Nephron progenitor cell (in vitro differentiated cells): ENCODE data around the gene PIP5K1B.

Experiments used
- DNase-seq: peaks from one replicate; pipeline ENCODE4 v3.0.0; 2021
- H3K27ac Mint-ChIP-seq: 2 replicates; pipeline ENCODE4 v1.8.0; 2021; ENCODE audit warnings: mild to moderate bottlenecking, moderate library complexity, mixed read lengths
- H3K27me3 Mint-ChIP-seq: 2 replicates; pipeline ENCODE4 v1.8.0; 2021; ENCODE audit warnings: mild to moderate bottlenecking, low read depth, mixed read lengths; ENCODE audit not compliant: poor library complexity
- H3K36me3 Mint-ChIP-seq: 2 replicates; pipeline ENCODE4 v1.8.0; 2021; ENCODE audit warnings: low read depth, mixed read lengths
- H3K4me1 Mint-ChIP-seq: 2 replicates; pipeline ENCODE4 v1.8.0; 2021; ENCODE audit warnings: mixed read lengths
- H3K4me3 Mint-ChIP-seq: 2 replicates; pipeline ENCODE4 v1.8.0; 2021; ENCODE audit warnings: mild to moderate bottlenecking, moderate library complexity, mixed read lengths
- H3K9me3 Mint-ChIP-seq: 2 replicates; pipeline ENCODE4 v1.8.0; 2021; ENCODE audit warnings: mild to moderate bottlenecking, moderate library complexity, mixed read lengths
- CTCF ChIP-seq: fragments of 200-600 bp; sonication (generic); IDR thresholded peaks from 2 replicates; pipeline ENCODE4 v1.5.0; 2021; ENCODE audit warnings: antibody characterized with exemption

The PIP5K1B gene

GRCh38 chr9:69027355-69028097 is 322.5 kb downstream of the PIP5K1B start:
- Mint-ChIP-seq H3K4me1 (peaks cover 19% of the 10 kb centered on the region), H3K27ac (no peak overlapping the region), H3K9me3 (peaks cover 12% of the 10 kb centered on the region), H3K36me3 (no peaks in the 10 kb centered on the region), H3K27me3 (peaks cover 8% of the 10 kb centered on the region), H3K4me3 (no peak overlapping the region)
- DNase-seq = peak; percentile 33
- TF ChIP-seq CTCF = peak; percentile 73

GRCh38 chr9:69028754-69029153 is 323.7 kb downstream of the PIP5K1B start:
- H3K4me1 Mint-ChIP-seq = peaks cover 11% of the 10 kb centered on the region
- DNase-seq = no peak
- no peak overlapping the region for H3K27ac Mint-ChIP-seq
- H3K4me3 Mint-ChIP-seq = no peak overlapping the region
- TF ChIP-seq CTCF = no peak
- H3K36me3 Mint-ChIP-seq = no peaks in the 10 kb centered on the region
- H3K9me3 Mint-ChIP-seq = peaks cover 12% of the 10 kb centered on the region
- peaks cover 3% of the 10 kb centered on the region for H3K27me3 Mint-ChIP-seq

- no peak for DNase-seq
- Mint-ChIP-seq H3K27ac (no peak overlapping the region), H3K36me3 (no peaks in the 10 kb centered on the region), H3K4me3 (no peak overlapping the region), H3K27me3 (peaks cover 3% of the 10 kb centered on the region), H3K9me3 (peaks cover 12% of the 10 kb centered on the region), H3K4me1 (peaks cover 7% of the 10 kb centered on the region)
- no peak for TF ChIP-seq CTCF
Observed at GRCh38 chr9:69029535-69029934, 324.5 kb downstream of the PIP5K1B start.

- Mint-ChIP-seq H3K27me3 (peaks cover 3% of the 10 kb centered on the region), H3K4me1 (peaks cover 9% of the 10 kb centered on the region), H3K36me3 (no peaks in the 10 kb centered on the region), H3K27ac (no peak overlapping the region), H3K4me3 (no peak overlapping the region), H3K9me3 (peaks cover 12% of the 10 kb centered on the region)
- DNase-seq = no peak
- TF ChIP-seq CTCF = no peak
Observed at GRCh38 chr9:69030851-69031645, 326.0 kb downstream of the PIP5K1B start.

GRCh38 chr9:69034071-69034470 is 329.0 kb downstream of the PIP5K1B start:
- TF ChIP-seq CTCF = no peak
- DNase-seq = no peak
- peak overlapping the region; percentile 62 for H3K27ac Mint-ChIP-seq
- H3K4me3 Mint-ChIP-seq = no peak overlapping the region
- peaks cover 20% of the 10 kb centered on the region for H3K4me1 Mint-ChIP-seq
- peaks cover 12% of the 10 kb centered on the region for H3K9me3 Mint-ChIP-seq
- H3K36me3 Mint-ChIP-seq = no peaks in the 10 kb centered on the region
- H3K27me3 Mint-ChIP-seq = peaks cover 3% of the 10 kb centered on the region
